GM10266 (cell line): ENCODE measurements around the gene BZW2.
A peak's percentile ranks its signal among the peaks of the same experiment; 100 is the strongest.

ENCODE experiments used
- DNase-seq: peaks from one replicate; pipeline ENCODE4 v3.0.0; 2012; ENCODE audit errors: extremely low spot score
- TF ChIP-seq, protein P1 (sequence below): IDR thresholded peaks from 2 replicates; pipeline ENCODE4 v1.5.1; 2012; ENCODE audit warnings: mild to moderate bottlenecking, low read depth; ENCODE audit not compliant: control insufficient read depth, insufficient read depth; ENCODE audit errors: missing control alignments

Gene BZW2

DNA sequence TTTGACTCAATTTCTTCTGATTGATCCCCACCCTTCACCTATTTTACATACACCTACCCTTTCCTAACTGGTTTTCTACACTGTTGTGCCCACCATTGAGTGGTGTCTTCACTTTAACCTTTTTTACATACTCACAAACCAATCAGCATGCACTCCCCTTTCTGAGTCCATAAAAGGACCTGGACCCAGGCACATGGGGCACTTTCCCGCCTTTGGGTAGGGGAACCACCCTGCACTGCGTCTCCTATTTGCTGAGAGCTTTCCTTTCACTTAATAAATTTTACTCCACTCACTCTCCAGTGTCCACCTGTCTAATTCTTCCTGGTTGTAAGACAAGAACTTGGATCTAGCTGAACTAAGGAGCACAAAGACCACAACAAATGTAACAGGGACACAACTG is 34.3 kb upstream of the BZW2 start:
- TF ChIP-seq, protein P1, sequence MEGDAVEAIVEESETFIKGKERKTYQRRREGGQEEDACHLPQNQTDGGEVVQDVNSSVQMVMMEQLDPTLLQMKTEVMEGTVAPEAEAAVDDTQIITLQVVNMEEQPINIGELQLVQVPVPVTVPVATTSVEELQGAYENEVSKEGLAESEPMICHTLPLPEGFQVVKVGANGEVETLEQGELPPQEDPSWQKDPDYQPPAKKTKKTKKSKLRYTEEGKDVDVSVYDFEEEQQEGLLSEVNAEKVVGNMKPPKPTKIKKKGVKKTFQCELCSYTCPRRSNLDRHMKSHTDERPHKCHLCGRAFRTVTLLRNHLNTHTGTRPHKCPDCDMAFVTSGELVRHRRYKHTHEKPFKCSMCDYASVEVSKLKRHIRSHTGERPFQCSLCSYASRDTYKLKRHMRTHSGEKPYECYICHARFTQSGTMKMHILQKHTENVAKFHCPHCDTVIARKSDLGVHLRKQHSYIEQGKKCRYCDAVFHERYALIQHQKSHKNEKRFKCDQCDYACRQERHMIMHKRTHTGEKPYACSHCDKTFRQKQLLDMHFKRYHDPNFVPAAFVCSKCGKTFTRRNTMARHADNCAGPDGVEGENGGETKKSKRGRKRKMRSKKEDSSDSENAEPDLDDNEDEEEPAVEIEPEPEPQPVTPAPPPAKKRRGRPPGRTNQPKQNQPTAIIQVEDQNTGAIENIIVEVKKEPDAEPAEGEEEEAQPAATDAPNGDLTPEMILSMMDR = no peak
- DNase-seq = no peak

GRCh38 chr7:16615228-16615627 is 30.8 kb upstream of the BZW2 start:
- DNase-seq = no peak
- TF ChIP-seq, protein P1 = no peak

DNA sequence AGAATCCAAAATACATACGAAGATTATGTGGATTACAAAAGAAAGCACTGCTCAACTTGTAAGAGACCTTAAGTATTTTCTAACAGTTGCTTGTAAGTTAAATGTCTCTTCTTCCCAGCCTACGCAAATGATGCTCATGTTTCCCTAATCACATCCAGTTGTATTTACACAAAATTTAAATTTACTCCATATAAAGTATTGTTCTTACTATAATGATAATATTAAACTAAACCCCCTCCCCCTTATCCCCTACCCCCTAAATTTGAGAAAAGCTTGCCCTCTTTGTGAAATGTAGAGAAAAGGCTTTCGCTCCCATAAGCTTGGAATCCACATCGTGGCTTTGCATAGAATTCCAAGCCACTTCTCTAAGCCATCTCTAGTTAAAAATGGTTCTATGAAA is 29.9 kb upstream of the BZW2 start:
- DNase-seq = no peak
- TF ChIP-seq, protein P1 = no peak

DNA sequence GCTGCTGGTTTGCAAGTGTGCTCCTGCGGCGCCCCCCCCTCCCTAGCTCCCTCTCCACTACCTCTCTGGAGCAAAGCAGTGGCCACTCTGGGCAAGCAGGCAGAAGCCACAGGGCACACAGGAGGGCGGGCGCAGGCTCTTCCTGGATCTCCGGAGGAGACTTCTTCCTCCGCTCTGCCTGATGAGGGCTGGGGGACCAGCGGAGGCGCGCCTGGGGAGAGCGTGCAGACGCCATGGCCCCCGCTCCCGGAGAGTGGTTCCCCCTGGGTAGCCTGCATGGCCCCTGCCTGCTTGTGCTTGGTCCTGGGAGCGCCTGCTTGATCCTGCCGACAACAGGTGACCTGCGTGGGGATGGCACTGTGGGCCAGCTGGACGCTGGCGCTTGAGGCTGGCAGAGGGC is 29.4 kb upstream of the BZW2 start:
- DNase-seq = no peak
- TF ChIP-seq, protein P1 = no peak

GRCh38 chr7:16619979-16620408 is 26.0 kb upstream of the BZW2 start:
- peak; percentile 43 for DNase-seq
- TF ChIP-seq, protein P1 = no peak

- DNase-seq = no peak
These were observed 19.6 kb upstream of the BZW2 start for GRCh38 chr7:16626388-16626787.

GRCh38 chr7:16627236-16627635 is 18.7 kb upstream of the BZW2 start:
- TF ChIP-seq, protein P1 = no peak
- no peak for DNase-seq

More at GRCh38 chr7:16626388-16626787, 19.6 kb upstream of the BZW2 start:
- TF ChIP-seq, protein P1 = no peak
